GM12878 (cell line): ENCODE data around the gene LY6G5B.

ENCODE experiments used
- NFYB ChIP-seq: IDR thresholded peaks from 2 replicates; pipeline ENCODE4 v1.6.1; 2011; ENCODE audit warnings: low read depth, mild to moderate bottlenecking, low read length, improper control_type of control experiment, moderate library complexity; ENCODE audit not compliant: insufficient read depth
- STAT3 ChIP-seq: IDR thresholded peaks from 2 replicates; pipeline ENCODE4 v1.6.1; 2011; ENCODE audit warnings: low read depth, low read length, improper control_type of control experiment
- ZZZ3 ChIP-seq: IDR thresholded peaks from 2 replicates; pipeline ENCODE4 v1.6.1; 2011; ENCODE audit warnings: low read depth; ENCODE audit not compliant: control insufficient read depth, insufficient read length
- TF ChIP-seq, protein P1 (sequence below), 3 experiments: IDR thresholded peaks in 2 of 3; conservative IDR thresholded peaks in 1 of 3; 2 replicates each; pipeline ENCODE4 v1.5.1; 2011; ENCODE audit warnings: low read depth in 3 of 3, low read length in 3 of 3, mild to moderate bottlenecking in 3 of 3, control low read depth in 2 of 3, moderate library complexity in 2 of 3, inconsistent platforms in 1 of 3, mixed read lengths in 1 of 3; ENCODE audit not compliant: control insufficient read depth in 2 of 3, insufficient read depth in 1 of 3; ENCODE audit errors: extremely low read depth in 1 of 3

DNA sequence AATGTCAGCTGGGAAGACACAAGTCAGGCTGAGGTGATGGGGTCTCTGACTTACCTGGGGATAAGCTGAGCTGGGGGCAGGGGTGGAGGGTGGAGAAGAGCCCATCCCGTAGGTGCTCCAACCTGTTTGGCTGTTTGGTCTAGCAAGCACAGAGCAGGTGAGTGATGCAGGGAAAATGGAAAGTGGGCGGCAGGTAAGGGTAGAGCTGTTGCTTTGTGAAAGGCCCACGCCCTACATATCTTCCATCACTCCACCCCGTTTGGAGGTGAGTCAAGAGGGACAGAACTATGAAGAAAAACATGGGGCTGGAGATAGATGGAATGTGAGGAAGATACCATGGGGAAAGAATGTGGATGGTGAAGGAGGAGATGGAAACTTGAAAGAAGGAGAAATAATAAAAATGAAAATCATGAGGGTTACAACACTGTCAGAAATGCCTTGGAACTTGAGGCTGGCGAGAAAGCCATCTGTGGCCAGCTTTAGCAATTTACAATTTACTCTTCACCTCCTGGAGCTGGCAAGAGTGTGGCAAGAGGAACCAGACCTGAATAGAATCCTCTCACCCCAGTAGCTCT lies 50.5 kb downstream of the LY6G5B start:
- TF ChIP-seq STAT3 (no peak), ZZZ3 (no peak), NFYB (no peak)
- TF ChIP-seq, protein P1, sequence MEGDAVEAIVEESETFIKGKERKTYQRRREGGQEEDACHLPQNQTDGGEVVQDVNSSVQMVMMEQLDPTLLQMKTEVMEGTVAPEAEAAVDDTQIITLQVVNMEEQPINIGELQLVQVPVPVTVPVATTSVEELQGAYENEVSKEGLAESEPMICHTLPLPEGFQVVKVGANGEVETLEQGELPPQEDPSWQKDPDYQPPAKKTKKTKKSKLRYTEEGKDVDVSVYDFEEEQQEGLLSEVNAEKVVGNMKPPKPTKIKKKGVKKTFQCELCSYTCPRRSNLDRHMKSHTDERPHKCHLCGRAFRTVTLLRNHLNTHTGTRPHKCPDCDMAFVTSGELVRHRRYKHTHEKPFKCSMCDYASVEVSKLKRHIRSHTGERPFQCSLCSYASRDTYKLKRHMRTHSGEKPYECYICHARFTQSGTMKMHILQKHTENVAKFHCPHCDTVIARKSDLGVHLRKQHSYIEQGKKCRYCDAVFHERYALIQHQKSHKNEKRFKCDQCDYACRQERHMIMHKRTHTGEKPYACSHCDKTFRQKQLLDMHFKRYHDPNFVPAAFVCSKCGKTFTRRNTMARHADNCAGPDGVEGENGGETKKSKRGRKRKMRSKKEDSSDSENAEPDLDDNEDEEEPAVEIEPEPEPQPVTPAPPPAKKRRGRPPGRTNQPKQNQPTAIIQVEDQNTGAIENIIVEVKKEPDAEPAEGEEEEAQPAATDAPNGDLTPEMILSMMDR (IDR thresholded peaks at IDR 0.05 in 2 of 3, conservative IDR thresholded peaks at IDR 0.05 in 1 of 3; ENCODE audit: control insufficient read depth in 2 of 3, extremely low read depth in 1 of 3, insufficient read depth in 1 of 3, low read depth in 3 of 3, low read length in 3 of 3): no peak
